GM18508 (cell line): ENCODE measurements around the gene ZNF492.
A peak's percentile ranks its signal among the peaks of the same experiment; 100 is the strongest.
"Not testable (repeated sequence)": the region's sequence is repeated elsewhere in the genome, so short reads cannot be mapped to it uniquely, and the experiment has no call there.

Experiments
- ATAC-seq: cut with Tn5 transposase; IDR thresholded peaks from one replicate; pipeline ENCODE4 v1.9.1; 2021; ENCODE audit warnings: moderate number of reproducible peaks; ENCODE audit not compliant: insufficient read depth, unreplicated experiment

The ZNF492 gene

DNA sequence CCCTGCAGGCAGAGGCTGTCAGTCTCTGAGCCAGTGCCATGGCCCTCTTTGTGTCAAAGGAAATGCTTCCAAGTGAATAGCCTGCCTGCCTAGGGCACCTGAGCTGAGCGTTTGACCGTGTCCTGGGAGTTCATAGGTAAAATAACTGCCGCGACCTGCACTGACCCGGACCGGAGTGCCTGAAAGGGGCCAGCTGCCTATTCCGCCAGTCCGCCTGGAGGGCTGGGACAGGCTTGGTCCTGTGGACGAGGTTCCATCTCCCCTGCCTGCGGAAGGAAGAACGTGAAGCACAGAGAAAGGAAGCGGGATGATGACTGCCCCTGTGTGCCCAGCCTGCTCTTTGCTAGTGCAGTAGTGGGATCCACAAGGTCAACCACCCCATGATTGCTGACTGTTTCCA lies 17.5 kb upstream of the ZNF492 start:
- ATAC-seq, result no peak

DNA sequence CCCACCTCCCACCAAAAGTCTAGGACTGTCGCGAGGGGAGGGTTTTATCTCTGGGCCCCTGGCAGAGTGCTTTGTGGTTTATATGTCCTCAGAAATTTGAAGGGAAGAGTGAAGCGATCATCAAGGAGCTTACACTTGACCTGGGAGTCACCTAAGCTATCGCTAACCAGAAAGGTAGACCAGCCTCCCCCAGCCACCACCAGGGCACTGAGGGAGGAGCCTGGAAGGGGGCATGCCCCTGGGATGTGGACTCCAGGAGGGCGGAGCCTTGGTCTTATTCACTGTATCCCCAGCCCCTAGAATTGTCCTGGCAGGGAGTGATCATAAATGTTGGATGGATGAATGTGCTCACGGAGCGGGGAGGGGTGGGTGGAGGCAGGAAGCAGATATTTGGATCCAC lies 16.9 kb upstream of the ZNF492 start:
- ATAC-seq, result not testable (repeated sequence)

DNA sequence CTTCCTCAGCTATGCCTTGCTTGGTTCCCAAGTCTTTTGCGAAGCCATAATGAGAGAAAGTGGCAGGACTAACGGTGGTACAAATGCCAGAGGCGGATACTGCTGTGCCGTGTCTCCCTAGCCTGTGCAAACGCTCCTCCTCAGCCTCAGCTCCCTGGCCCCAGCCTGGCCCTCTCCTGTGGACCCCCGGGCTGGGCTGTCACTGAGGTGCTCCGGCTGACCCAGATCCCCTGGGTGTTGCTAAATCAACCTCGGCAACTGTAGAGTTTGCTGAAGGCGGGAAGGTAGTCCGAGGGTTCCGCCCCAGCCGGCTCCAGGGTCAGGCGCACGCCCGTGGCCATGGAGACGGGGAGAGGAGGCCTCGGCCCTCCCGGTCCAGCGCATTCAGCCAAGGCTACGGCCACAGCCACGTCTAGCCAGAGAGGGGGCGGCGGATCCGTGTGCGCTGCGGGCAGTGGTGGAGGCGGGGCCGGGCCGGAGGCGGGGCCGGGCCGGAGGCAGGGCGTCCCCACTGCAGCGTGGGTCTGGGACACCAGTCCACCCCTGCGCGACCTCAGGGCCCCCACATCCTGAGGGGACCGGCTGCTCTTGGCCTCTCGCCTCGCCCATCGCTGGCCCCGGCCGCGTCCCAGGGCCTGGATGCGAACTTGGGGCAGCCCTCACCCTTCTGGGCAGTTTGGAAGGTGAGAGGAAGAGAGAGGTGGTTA lies 16.4 kb upstream of the ZNF492 start:
- ATAC-seq, result no peak

DNA sequence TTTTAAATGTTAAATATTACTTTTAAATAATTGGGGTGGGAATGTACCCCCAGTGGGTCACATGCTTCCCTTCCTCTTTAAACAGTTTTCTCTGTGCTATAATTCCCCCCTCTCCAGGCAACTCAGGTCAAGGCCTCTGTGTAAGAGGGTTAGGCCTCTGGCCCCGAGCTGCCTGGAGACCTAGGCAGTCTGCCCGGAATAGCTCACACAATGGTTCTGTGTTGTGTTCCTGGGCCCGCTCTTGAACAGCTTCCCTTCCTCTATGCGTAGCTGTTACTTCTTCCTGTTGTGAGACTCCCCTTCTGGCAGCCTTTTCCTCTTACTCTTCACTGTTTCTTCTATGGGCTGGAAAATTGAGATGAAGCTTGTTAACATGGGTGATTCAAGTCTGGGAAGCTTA lies 14.8 kb upstream of the ZNF492 start:
- ATAC-seq, result no peak

DNA sequence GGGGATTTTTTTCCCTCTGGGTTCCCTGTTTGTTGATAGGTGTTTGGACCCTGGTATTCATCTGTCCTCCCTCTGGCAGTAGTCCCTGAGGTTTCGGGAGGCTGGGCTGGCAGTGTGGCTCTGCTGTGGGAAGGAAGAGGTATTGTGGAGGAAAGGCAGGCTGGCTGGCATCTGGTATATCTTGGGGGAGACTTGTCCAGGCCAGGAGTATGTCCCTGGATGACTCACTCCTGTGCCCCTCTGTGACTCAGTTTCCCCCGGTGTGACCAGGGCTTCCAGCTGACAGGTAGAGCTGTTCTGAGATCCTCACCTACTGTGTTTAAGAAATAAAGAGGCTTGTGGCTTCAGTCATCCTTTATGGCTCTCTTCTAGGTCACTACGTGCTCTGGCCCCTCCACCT lies 14.2 kb upstream of the ZNF492 start:
- ATAC-seq, result no peak

DNA sequence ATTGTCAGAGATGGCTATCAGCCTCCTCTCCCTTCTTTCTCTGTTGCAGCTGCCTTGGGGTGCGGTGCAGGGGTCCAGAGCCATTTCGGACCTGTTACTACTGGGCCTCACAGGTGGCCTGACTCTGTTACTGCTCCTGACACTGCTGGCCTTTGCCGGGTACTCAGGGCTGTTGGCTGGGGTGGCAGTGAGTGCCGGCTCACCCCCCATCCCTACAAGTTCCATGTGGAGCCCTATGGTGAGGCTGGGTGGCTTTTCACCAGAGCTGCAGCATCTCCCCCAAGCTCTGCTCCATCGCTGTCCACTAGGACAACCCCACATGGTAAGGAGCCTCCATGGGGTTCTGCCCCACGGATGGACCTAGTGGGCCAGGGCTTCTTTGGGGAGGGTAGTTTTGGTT lies 13.7 kb upstream of the ZNF492 start:
- no peak for ATAC-seq

DNA sequence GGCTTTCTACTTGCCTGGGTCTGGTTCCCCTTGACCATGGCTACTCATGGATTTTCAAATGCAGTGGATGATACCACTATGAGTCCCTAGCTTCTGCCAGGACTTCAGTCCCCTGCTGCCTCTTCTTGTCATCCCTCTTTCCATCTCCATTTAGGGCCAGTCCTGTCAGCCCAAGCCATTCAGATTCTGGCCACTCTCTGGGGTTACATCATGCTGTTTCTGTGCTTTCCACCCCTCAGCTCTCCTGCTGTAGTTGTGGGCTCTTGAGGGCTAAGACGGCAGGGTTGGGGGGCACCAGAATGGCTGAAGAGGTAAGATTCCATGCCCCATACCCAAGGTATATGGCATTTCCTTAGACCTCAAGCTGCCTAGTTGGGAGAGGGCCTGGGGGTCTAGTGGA lies 13.2 kb upstream of the ZNF492 start:
- ATAC-seq, result no peak

DNA sequence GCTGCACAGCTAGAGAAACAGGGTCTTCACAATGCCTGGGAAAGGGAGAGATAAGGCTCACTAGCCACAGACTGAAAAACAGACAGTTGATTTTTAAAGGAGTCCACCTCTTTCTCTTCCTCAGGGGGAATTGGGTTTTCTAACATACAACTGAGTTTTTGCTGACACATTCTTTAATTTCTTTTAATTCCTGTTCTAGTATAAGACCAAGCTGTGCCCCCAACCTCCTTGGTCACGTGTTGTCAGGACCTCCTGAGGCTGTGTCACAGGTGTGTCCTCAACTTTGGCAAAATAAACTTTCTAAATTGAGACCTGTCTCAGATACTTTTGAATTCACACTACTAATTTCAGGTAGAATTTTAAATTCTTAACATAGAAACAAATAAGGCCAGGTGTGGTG lies 12.1 kb upstream of the ZNF492 start:
- ATAC-seq, result no peak

DNA sequence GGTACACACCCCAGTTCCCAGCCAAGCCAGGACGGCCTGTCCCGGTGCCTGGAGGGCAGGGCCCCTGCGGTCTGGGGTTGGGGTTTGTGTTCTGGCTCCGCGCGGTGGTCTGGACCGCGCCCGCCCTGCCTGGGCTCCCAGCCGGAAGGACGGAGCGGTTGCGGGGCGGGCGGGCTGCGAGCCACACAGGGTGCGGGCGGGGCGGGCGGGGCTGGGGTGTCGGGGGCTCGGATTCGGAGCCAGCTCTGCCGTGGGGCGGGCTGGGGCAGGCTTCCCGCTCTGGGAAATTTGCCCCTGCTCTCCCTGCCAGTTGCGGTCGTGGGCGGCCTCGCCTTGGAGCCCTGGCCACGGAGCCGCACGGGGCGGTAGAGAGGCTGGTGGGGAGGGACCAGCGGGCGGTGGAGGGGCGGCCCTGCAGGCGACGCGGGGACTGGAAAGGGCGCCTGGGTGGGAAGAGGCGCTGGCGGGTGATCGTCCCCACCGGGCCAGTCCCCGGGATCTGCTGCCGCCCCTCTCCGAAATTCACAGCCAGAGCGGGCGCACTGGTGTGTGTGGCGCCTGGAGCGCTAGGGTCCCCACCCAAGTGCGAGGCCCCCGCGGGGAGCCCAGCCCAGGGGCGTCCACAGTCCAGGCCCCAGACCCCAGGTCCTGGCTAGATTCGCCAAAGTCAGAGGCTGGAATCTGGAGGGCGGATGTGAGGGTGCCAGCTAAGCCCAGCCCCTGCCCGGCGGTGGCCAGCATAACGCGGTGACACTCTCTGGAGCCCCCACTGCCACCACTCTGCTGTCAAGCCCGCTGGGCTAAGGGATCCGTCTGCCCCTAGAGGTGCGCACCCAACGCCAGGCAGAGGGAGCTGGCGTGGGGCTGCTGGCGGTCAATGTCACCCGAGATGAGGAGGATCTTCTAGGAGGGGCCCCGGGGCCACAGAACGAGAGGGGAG lies 11.0 kb upstream of the ZNF492 start:
- ATAC-seq, result no peak

DNA sequence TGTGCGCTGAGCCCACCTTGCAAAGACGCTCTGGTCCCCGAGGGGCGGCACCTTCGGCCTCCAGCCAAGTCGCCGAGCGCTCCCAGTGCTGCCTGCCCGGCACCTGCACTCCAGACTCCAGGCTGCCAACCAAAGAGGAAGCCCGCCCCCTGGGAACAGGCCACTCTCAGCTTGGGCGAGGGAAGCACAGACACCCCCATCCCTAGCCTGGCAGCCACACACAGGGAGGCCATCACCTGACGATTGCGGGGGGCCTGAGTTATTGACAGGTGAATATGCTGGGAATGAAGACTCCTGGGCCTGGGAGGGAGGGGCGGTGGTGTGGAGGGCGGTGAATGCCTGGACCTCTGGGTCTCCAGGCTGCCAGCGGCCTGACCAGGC lies 10.3 kb upstream of the ZNF492 start:
- no peak for ATAC-seq

DNA sequence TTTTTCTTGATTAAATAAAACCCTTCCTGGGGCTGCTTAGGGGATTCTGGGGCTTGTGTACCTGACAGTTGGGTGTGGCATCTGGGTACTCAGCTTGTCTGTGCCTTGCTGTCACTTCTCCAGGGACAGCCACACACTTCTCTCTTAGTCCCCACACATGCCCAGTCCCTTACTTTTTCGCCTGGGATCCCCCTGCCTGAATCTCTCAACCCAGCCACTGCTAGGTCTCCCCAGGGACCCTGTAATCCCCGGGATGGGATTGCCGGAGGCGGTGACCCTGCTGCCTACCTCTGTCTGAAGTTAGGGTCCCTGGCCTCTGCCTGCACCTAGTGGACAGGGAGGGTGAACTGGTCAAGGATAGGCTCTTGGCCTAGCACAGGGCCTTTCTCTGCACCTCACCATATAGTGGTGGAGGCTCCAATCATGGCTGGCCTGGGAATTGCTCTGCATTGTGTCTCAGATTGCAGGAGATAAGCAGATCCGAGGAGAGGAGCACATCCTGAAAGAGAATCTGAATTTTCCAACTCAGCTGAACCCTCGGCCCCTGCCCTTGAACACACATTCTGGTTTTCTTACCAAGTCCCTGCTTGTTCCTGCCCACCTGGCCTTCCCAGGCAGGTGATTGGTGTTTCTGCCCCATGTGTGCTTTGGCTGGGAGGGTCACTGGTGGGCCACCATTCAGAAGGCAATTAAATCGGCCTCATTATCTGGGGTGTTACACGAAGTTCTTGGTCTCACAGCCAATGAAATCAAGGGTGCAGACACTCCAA lies 8.7 kb upstream of the ZNF492 start:
- ATAC-seq, result no peak

DNA sequence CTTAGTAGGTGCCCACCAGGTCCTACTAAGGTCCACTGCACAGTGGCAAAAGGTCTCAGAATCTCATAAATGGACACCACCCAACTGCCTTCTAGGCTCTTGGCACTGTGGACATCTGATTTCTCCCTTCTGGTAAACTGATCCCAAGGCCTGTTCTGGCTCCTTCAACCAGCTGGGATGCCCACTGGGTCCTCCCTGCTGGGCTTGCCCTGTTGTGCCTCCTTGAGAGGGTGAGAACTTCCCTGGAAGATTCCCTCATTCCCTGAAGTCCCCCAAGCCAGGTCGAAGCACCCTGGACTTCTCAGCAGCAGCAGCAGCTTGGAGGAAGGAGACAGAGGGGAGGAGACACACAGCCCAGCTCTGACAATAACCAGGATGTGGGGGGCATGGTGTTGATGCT lies 6.6 kb upstream of the ZNF492 start:
- no peak for ATAC-seq

DNA sequence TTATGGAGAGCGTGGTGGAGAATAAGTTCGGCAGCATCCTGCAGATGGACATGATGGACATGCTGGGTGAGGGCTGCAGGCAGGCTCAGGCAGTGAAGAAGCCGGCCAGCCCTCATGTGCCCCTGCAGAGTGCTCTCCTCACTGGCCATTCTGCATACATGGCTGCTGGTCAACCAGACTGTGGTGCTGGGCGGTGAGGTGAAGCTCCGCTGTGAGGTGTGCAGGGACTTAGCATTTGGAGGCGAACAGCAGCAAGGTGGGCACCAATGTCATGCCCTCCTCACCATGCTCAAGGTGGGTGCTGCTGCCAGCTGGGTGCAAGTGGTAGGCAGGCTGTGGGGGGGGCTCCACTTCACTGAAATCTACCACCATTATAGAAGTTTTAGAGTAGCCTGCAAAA lies 5.7 kb upstream of the ZNF492 start:
- ATAC-seq, result no peak

DNA sequence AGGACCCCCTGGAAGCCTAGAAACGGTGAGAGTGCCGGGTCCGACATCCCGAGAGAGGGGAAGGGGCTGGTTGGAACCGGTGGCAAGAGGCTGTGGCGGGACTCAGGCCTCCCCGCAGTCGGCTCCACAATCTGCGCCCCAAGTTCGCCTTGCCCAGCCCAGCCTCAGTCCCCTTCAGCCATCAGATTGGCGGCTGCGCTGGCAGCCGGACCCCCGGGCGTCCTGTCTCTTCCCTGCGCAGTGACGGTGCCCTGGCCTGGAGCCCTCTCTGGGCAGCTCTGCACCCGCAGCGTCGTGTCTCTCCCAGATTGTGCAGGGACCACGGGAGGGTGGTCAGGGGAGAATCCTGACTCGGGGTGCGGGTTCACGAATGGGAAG lies 315 bp downstream of the ZNF492 start:
- ATAC-seq, result peak; percentile 13

DNA sequence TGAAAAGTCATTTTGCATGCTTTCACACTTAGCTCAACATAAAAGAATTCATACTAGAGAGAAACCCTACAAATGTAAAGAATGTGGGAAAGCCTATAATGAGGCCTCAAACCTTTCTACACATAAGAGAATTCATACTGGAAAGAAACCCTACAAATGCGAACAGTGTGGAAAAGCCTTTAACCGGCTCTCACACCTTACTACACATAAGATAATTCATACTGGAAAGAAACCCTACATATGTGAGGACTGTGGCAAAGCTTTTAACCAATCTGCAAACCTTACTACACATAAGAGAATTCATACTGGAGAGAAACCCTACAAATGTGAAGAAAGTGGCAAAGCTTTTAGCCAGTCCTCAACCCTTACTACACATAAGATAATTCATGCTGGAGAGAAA lies 51.4 kb downstream of the ZNF492 start:
- not testable (repeated sequence) for ATAC-seq

DNA sequence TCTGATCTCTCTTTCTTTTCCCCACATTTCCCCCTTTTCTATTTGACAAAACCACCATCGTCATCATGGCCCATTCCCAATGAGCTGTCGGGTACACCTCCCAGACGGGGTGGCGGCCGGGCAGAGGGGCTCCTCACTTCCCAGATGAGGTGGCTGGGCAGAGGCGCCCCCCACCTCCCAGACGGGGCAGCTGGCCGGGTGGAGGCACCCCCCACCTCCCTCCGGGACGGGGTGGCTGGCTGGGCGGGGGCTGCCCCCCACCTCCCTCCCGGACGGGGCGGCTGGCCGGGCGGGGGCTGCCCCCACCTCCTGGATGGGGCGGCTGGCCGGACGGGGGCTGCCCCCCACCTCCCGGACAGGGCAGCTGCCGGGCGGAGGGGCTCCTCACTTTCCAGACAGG lies 68.5 kb downstream of the ZNF492 start:
- ATAC-seq, result not testable (repeated sequence)

DNA sequence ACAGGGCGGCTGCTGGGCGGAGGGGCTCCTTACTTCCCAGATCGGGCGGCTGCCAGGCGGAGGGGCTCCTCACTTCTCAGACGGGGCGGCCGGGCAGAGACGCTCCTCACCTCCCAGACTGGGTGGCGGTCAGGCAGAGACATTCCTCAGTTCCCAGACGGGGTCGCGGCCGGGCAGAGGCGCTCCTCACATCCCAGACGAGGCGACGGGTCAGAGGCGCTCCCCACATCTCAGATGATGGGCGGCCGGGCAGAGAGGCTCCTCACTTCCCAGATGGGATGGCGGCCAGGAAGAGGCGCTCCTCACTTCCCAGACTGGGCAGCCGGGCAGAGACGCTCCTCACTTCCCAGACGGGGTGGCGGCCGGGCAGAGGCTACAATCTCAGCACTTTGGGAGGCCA lies 69.0 kb downstream of the ZNF492 start:
- not testable (repeated sequence) for ATAC-seq

DNA sequence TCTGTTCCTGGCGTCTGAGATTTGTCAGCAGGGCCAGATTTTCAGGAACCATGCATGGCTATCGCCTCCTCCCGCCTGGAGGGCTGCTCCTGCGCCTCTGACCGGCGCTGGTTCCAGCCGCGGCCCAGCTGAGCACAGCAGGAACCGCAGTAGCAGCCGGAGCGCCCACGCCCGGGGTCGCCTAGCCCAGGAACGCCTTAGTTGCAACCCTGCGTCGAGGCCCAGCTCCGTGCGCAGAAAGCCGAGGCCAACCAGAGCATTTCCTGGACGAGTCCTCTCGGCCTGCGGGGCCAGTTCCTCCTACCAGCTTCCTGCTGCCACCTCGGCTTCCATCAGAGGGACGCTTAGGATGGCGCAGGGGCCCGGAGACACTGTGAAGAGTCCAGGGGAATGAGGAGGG lies 74.9 kb downstream of the ZNF492 start:
- no peak for ATAC-seq
